ENCODE measurements around the gene CHSY1.

CHSY1 gene

GRCh38 chr15:101168898-101169494 lies 82.9 kb downstream of the CHSY1 start:
- DNase-seq: no peak

GRCh38 chr15:101168463-101168824 lies 83.4 kb downstream of the CHSY1 start:
- DNase-seq: no peak

DNA sequence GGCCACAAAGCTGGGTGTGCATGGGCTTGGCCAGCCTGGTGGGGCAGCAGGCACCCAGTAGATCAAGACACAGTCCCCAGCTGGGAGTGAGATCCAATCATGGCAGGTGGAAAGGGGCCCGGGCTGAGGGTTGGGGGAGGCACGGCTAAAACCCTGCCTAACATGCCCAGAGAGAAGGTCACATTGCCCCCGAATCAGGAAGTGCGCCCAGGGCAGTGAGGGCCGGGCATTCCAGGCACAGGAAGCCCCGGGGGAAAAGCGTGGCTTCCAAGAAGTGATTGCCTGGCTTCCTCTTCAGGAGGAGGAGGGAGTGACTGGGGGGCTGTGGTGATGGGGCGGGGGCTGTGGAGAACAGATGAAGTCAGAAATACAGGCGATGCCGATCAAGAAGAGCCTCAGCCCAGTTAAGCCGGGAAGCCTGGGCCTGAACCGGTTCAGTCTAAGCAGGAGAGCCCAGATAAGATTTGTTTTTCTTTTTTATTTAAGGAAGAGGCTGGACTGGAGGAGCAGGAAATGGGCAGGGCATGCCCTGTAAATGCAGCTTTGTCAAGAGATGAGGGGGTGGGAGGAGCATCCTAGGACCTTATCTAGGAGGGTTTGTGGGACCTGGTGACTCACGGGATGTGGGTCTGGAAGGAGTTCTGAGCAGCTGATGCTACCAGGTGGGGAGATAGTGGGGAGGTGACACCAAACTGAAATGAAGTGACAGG lies 83.9 kb downstream of the CHSY1 start:
- DNase-seq: peak; percentile 33

- no peak for DNase-seq
Observed at GRCh38 chr15:101167411-101167752, 84.5 kb downstream of the CHSY1 start.

- DNase-seq: no peak
Observed at GRCh38 chr15:101165905-101166471, 85.9 kb downstream of the CHSY1 start.

DNA sequence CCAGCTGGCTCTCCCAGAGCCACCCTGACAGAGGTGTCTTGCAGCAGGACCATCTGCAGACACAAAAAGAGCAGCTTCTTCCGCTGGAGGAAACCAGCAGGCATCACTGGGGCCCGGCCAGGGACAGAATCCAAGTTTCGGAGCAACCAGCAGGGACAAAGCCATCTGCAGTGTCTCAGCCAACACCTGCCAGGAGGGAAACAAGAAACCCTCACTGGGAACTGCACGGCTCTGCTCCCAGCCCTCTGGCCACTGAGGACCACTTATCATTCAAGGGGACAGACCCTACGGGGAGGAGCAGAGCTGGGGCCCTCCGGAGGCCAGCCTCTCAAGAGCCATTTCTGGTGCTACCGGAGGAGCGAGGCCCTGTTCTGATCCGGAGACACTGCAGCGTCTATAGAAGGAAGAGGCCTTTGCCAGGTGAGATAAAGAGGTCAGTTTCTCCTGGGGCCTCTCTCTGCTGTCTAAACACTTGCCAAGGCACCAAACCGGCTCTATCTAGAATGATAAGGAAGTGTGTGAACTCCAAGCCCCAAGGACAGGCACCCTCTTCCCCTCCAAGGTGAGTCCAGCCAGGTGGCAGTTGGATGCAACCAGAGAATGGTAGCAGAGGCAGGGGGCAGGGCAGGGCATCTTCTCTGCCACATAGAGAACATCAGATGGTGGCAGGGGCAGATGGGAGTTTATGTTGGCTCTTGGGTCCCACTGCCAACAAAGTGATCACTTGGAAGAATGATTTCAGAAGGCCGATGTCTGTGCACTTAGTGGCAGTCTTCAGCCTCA lies 89.0 kb downstream of the CHSY1 start:
- DNase-seq: no peak

GRCh38 chr15:101161656-101162055 lies 90.2 kb downstream of the CHSY1 start:
- DNase-seq: no peak

- DNase-seq: no peak
Observed at GRCh38 chr15:101159936-101160815, 91.7 kb downstream of the CHSY1 start.

DNA sequence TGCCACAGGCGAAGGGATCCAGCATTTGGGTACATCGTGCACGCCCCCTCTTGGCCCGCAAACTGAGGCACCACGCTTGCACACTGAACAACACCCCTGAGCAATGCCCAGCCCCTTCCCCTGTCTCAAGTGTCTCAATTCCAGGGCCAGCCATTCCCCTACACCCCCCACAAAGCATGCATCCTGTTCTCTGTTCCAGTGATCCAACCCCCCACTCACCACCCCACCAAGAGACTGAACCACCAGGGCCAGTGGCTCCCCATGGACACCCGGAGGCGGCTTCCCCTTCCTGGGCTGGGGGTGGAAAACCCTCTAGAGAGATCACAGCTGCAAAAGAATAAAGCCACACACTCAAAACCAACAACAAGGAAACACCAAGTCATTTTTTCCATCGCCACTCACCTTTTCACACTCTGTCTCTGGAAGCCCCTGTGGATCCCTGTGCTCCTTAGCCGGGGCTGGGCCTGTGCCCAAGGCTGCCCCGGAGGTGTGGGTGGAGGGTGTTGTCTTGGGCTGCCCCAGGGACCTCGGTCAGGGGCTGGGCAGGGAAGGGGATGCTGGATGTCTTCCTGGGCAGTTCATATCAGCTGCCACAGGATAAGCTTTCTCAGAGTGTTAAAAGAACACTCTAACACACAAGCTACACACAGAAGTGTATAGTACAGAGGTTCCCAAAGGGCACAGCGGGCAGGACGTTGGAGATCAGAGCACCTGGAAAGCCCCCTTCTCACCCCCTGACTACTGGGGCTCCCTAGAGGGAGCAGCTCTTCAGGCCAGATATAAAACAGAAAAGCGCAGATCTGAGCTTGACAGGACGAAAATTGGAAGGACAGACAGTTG lies 92.5 kb downstream of the CHSY1 start:
- no peak for DNase-seq

- no peak for DNase-seq
Observed at GRCh38 chr15:101158166-101159095, 93.4 kb downstream of the CHSY1 start.

DNA sequence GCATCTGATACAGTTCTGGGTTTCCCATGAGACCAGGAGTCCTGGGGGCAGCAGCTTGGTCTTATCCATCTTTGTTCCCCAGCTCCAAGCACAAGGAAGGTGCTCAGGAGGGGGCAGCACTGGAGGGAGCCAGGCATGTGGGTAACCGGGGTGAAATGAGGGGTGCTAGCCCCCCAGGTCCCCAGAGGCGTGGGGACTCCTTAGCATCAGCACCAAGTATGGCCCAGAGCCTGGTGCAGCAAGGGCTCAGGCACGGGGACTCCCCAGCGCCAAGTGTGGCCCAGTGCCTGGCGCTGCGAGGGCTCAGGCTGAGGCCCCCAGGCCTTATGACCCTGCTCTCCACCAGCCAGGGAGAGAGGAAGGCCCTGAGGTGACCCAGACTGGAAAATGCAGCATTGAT lies 94.1 kb downstream of the CHSY1 start:
- DNase-seq: no peak

- DNase-seq: no peak
Observed at GRCh38 chr15:101156509-101157159, 95.2 kb downstream of the CHSY1 start.

- no peak for DNase-seq
Observed at GRCh38 chr15:101156061-101156460, 95.8 kb downstream of the CHSY1 start.

GRCh38 chr15:101153801-101154656 lies 97.8 kb downstream of the CHSY1 start:
- DNase-seq: no peak

GRCh38 chr15:101152914-101153313 lies 98.9 kb downstream of the CHSY1 start:
- DNase-seq: no peak

DNA sequence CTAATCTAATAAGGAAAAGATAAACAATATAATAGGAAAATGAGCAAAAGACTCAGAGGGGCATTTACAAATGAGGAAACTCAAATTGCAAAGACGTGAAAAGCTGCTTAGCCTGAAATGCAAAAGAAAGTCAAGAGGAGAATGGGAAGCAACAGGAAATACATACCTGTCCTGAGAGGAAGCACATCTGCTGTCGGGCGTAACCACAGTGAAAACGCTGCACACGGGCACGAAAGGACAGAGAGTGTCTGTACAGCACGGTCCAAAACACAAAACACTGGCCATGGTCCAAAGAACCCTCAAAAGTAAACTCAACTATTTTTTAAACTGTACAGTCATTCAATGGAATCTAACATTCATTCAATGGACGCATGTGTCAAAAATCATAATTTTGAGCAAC lies 100.6 kb downstream of the CHSY1 start:
- no peak for DNase-seq

DNA sequence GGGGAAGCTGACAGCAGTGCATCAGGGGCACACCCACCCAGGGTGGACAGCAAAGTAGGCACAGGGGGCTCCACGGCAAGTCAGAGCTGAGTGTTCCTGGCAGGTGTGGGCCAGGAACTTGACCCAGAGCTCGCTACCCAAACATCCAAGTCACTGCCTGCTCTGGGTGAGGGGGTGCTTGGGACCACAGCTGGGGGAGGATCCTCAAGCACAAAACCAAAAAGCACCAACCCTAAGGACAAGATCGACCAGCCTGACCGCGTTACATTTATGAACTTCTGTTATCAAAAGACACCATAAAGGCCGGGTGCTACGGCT lies 101.2 kb downstream of the CHSY1 start:
- no peak for DNase-seq

GRCh38 chr15:101149864-101150722 lies 101.8 kb downstream of the CHSY1 start:
- no peak for DNase-seq
